A549 (cell line): ENCODE results near the gene SPPL3. TPM values are rescaled to one million over a fixed set of nuclear protein-coding genes. Genes with fewer than 3 reads are reported as not detected.
A peak's percentile ranks its signal among the peaks of the same experiment; 100 is the strongest.

ENCODE experiments used
- ATAC-seq, 2 experiments: fragments of 200-7000 bp in 1 of 2; fragments of >200 bp in 1 of 2; cut with Nextera tagmentation in 1 of 2; cut with Tn5 transposase in 1 of 2; 3 replicates each; pipeline versions ENCODE4 v1.8.0 to v1.9.1; 2018 to 2020; ENCODE audit warnings: mild to moderate bottlenecking in 1 of 2, moderate library complexity in 1 of 2
- CTCF ChIA-PET: fragments of 300-600 bp; sonication (Branson Sonifier 250); formaldehyde crosslinking; extraction: SDS; loops from one replicate; lab custom pipeline; 2021; ENCODE audit warnings: antibody characterized with exemption, inconsistent platforms; lab: Yijun Ruan, JAX
- POLR2A ChIA-PET: fragments of 350-600 bp; formaldehyde crosslinking; extraction: SDS; loops from one replicate; lab custom pipeline; 2021; ENCODE audit warnings: antibody characterized with exemption, inconsistent platforms; lab: Yijun Ruan, JAX
- DNase-seq, 2 experiments: peaks; one replicate each; pipeline versions ENCODE4 v3.0.0 to v3.0.0-alpha.2; 2011 to 2016; ENCODE audit warnings: low read depth in 1 of 2, low spot score in 1 of 2
- FAIRE-seq: peaks from 2 replicates; lab custom pipeline; 2011; peaks lifted over from hg19 to GRCh38; lab: Jason Lieb, UNC
- H3K27ac ChIP-seq, 2 experiments: fragments of >200 bp; sonication (Bioruptor Twin); formaldehyde crosslinking; 3 replicates each; pipeline ENCODE4 v1.5.1; 2016 to 2017
- H3K4me1 ChIP-seq: fragments of >200 bp; sonication (Bioruptor Twin); formaldehyde crosslinking; 3 replicates; pipeline ENCODE4 v1.6.1; 2016
- H3K4me2 ChIP-seq: fragments of >200 bp; sonication (Bioruptor Twin); formaldehyde crosslinking; 3 replicates; pipeline ENCODE4 v1.6.1; 2016
- H3K4me3 ChIP-seq: fragments of >200 bp; sonication (Bioruptor Twin); formaldehyde crosslinking; 3 replicates; pipeline ENCODE4 v1.5.1; 2016
- H3K9me3 ChIP-seq: fragments of >200 bp; sonication (Bioruptor Twin); formaldehyde crosslinking; 3 replicates; pipeline ENCODE4 v1.6.1; 2016
- BHLHE40 ChIP-seq: IDR thresholded peaks from 2 replicates; pipeline ENCODE4 v1.6.1; 2012; ENCODE audit warnings: low read depth, low read length, inconsistent platforms
- CBX2 ChIP-seq: fragments of 200-600 bp; sonication (generic); IDR thresholded peaks from 2 replicates; pipeline ENCODE4 v1.6.1; 2016; ENCODE audit warnings: low read depth, mild to moderate bottlenecking, borderline replicate concordance
- CEBPB ChIP-seq, 2 experiments: fragments of >200 bp in 1 of 2; sonication (Bioruptor Twin) in 1 of 2; formaldehyde crosslinking in 1 of 2; IDR thresholded peaks; 2 replicates each; pipeline ENCODE4 v1.6.1; 2012 to 2016
- CHD2 ChIP-seq: fragments of 150-350 bp; IDR thresholded peaks from 2 replicates; pipeline ENCODE4 v1.6.1; 2014; ENCODE audit warnings: low read length; ENCODE audit not compliant: partially characterized antibody
- EHF ChIP-seq: fragments of 250-450 bp; sonication (Bioruptor Pico); IDR thresholded peaks from 2 replicates; pipeline ENCODE4 v1.5.0; 2020; ENCODE audit warnings: mild to moderate bottlenecking
- ELK1 ChIP-seq: fragments of 150-350 bp; IDR thresholded peaks from 2 replicates; pipeline ENCODE4 v1.6.1; 2014; ENCODE audit warnings: low read depth, mild to moderate bottlenecking, low read length
- FOSB ChIP-seq: fragments of 250-450 bp; sonication (Bioruptor Pico); IDR thresholded peaks from 2 replicates; pipeline ENCODE4 v1.5.0; 2020; ENCODE audit warnings: mild to moderate bottlenecking, moderate library complexity
- FOSL2 ChIP-seq, 2 experiments: fragments of 450-650 bp in 1 of 2; fragments of >200 bp in 1 of 2; sonication (Bioruptor Twin) in 1 of 2; formaldehyde crosslinking; IDR thresholded peaks; 2 replicates each; pipeline versions ENCODE4 v1.5.0 to v1.6.1; 2016 to 2020; ENCODE audit warnings: mild to moderate bottlenecking in 1 of 2, moderate library complexity in 1 of 2
- FOXS1 ChIP-seq: fragments of 250-450 bp; sonication (Bioruptor Pico); IDR thresholded peaks from 2 replicates; pipeline ENCODE4 v1.5.0; 2020; ENCODE audit warnings: mild to moderate bottlenecking, moderate library complexity
- HDAC2 ChIP-seq: fragments of 200-600 bp; sonication (generic); IDR thresholded peaks from 2 replicates; pipeline ENCODE4 v1.6.1; 2016
- HOXB13 ChIP-seq: fragments of 250-450 bp; sonication (Bioruptor Pico); IDR thresholded peaks from 2 replicates; pipeline ENCODE4 v1.5.0; 2020; ENCODE audit warnings: low read depth, mild to moderate bottlenecking, moderate library complexity
- JUN ChIP-seq, 2 experiments: fragments of >200 bp; sonication (Bioruptor Twin); formaldehyde crosslinking; IDR thresholded peaks; 2 replicates in 1 of 2; 3 replicates in 1 of 2; pipeline ENCODE4 v1.6.1; 2016 to 2017
- KDM5A ChIP-seq: fragments of 200-600 bp; sonication (generic); IDR thresholded peaks from 2 replicates; pipeline ENCODE4 v1.6.1; 2016; ENCODE audit warnings: antibody characterized with exemption, mild to moderate bottlenecking
- MAX ChIP-seq: IDR thresholded peaks from 2 replicates; pipeline ENCODE4 v1.6.1; 2012
- MAZ ChIP-seq: fragments of 150-350 bp; IDR thresholded peaks from 2 replicates; pipeline ENCODE4 v1.6.1; 2014; ENCODE audit warnings: antibody characterized with exemption, low read depth, low read length, borderline replicate concordance
- MYC ChIP-seq: IDR thresholded peaks from 2 replicates; pipeline ENCODE4 v1.6.1; 2012; ENCODE audit warnings: mild to moderate bottlenecking, inconsistent platforms, low read length, improper control_type of control experiment, borderline replicate concordance
- NPAS2 ChIP-seq: fragments of 250-450 bp; sonication (Bioruptor Pico); IDR thresholded peaks from 2 replicates; pipeline ENCODE4 v1.8.0; 2022; ENCODE audit warnings: mild to moderate bottlenecking, moderate library complexity, borderline replicate concordance
- NR3C1 ChIP-seq: fragments of >200 bp; sonication (Bioruptor Twin); formaldehyde crosslinking; IDR thresholded peaks from 3 replicates; pipeline ENCODE4 v1.6.1; 2017
- PHF8 ChIP-seq: fragments of 200-600 bp; sonication (generic); IDR thresholded peaks from 2 replicates; pipeline ENCODE4 v1.6.1; 2016; ENCODE audit warnings: low read depth, mild to moderate bottlenecking, antibody characterized with exemption, moderate library complexity, borderline replicate concordance
- POLR2A ChIP-seq: IDR thresholded peaks from 2 replicates; pipeline ENCODE4 v1.6.1; 2012; ENCODE audit warnings: mild to moderate bottlenecking, low read length
- REST ChIP-seq: fragments of 200-600 bp; sonication (generic); IDR thresholded peaks from 2 replicates; pipeline ENCODE4 v1.6.1; 2016; ENCODE audit warnings: antibody characterized with exemption, mild to moderate bottlenecking, moderate library complexity
- ZC3H11A ChIP-seq: fragments of 450-650 bp; IDR thresholded peaks from 2 replicates; pipeline ENCODE4 v1.6.1; 2014; ENCODE audit warnings: antibody characterized with exemption, mild to moderate bottlenecking
- WGBS: methylation state at CpG from one replicate; pipeline ENCODE4 v1.1.6; 2017; ENCODE audit errors: missing lambda C conversion rate; 5-methylcytosine and 5-hydroxymethylcytosine counted together
- polyA plus RNA-seq, 4 experiments: library from polyadenylated mRNA; depleted of rRNA in 3 of 4; stranded (reverse); fragments of >200 nt; fragmentation: RNase III in 1 of 4; extraction: RNeasy Plus Mini Kit Qiagen cat#74134 plus additional on column Dnase treatment in 1 of 4; gene quantifications; 2 replicates in 3 of 4; 3 replicates in 1 of 4; pipeline ENCODE4 v1.2.3, GENCODE V29; 2011 to 2017

Gene SPPL3
- polyA plus RNA-seq, 2 of the 4 experiments (the other 2 are of a cell fraction): 25.0 to 26.6 TPM

GRCh38 chr12:120748242-120748641 is 155.9 kb downstream of the SPPL3 start:
- H3K4me1 ChIP-seq: no peaks in the 10 kb centered on the region
- no peak overlapping the region for H3K4me2 ChIP-seq
- DNase-seq (no peak), FAIRE-seq (no peak), ATAC-seq (peak in 1 of 2 experiments; percentile 17; a peak in 2 of 6 replicates)
- H3K27ac ChIP-seq: no peak overlapping the region
- TF ChIP-seq BHLHE40: no peak
- no peak for TF ChIP-seq NR3C1
- no peak for TF ChIP-seq PHF8
- no peak for TF ChIP-seq CHD2
- TF ChIP-seq NPAS2 (CRISPR knock-in tag): no peak
- TF ChIP-seq JUN (IDR thresholded peaks at IDR 0.05): no peak
- TF ChIP-seq POLR2A: no peak
- H3K4me3 ChIP-seq: no peak overlapping the region
- ChIA-PET POLR2A (no interaction called here), CTCF (interaction anchor here (0.6 to 0.7 kb wide), 2 partner anchors 28 to 290 kb away, joined by 3 read pairs; no protein-coding TSS in a partner anchor)
- no peaks in the 10 kb centered on the region for H3K9me3 ChIP-seq
- WGBS: 82% methylated on average over 7 of the region's 7 CpGs

DNA sequence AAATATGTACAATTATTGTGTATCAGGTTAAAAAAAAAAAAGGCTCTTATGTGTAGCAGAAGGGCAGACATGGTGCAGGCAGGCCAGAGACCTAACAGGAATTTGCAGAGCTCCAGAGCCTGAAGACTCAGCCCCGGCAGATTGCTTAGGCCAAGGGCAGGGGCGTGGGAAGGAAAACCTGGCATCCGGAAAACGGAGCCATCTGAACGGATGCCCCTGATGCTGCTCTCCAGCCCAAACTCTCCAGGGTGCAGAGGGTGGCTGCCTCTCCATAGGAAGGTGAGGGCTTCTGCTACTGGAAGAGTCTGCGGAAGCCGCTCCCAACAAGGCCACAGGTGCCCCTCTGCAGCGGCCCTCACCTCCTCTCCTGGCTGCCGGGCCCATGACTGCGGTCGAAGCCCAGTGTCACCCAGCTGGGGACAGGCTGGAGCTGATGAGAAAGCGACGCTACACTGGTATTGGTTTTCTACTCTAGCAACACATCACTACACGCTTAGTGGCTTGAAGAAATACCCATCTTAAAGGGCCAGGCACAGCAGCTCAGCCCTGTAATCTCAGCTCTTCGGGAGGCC is 159.2 kb downstream of the SPPL3 start:
- no peak for TF ChIP-seq MAZ
- no peak for ATAC-seq
- DNase-seq: no peak
- Histone ChIP-seq H3K4me2 (no peak overlapping the region), H3K27ac (no peak overlapping the region), H3K4me3 (no peak overlapping the region), H3K4me1 (no peaks in the 10 kb centered on the region), H3K9me3 (no peaks in the 10 kb centered on the region)
- POLR2A ChIA-PET: no interaction called here
- no peak for FAIRE-seq
- WGBS: 88% methylated on average over 15 of the region's 15 CpGs
- CTCF ChIA-PET: interaction anchor here (0.7 kb wide), 1 partner anchor 208 kb away, joined by 3 read pairs; no protein-coding TSS in a partner anchor

GRCh38 chr12:120741476-120742421 is 162.4 kb downstream of the SPPL3 start:
- 88% methylated on average over 26 of the region's 33 CpGs for WGBS
- no peak for DNase-seq
- no peak overlapping the region for H3K27ac ChIP-seq
- no peak overlapping the region for H3K4me2 ChIP-seq
- ChIA-PET CTCF (interaction anchor here (1.2 to 1.8 kb wide), 4 partner anchors 9 to 95 kb away, joined by 3 to 5 read pairs (median 4); no protein-coding TSS in a partner anchor), POLR2A (no interaction called here)
- no peak for FAIRE-seq
- ATAC-seq: no peak
- H3K9me3 ChIP-seq: no peaks in the 10 kb centered on the region
- H3K4me3 ChIP-seq: no peak overlapping the region
- no peaks in the 10 kb centered on the region for H3K4me1 ChIP-seq
- TF ChIP-seq MAX (no peak), FOXS1 (CRISPR knock-in tag) (no peak), HDAC2 (no peak), ELK1 (no peak), PHF8 (no peak), FOSL2 (IDR thresholded peaks at IDR 0.05) (no peak), FOSL2 (CRISPR knock-in tag; IDR thresholded peaks at IDR 0.05) (no peak), NPAS2 (CRISPR knock-in tag) (no peak), CBX2 (no peak), ZC3H11A (no peak), REST (no peak), MYC (no peak), KDM5A (no peak), EHF (no peak), HOXB13 (CRISPR knock-in tag) (no peak), CEBPB (IDR thresholded peaks at IDR 0.05) (no peak), FOSB (CRISPR knock-in tag) (no peak)
